GM12874 (cell line): ENCODE data around the gene RNF111.

Source experiments
- TF ChIP-seq, protein P1 (sequence below): IDR thresholded peaks from 2 replicates; pipeline ENCODE4 v1.5.1; 2011; ENCODE audit warnings: low read depth, mild to moderate bottlenecking, control low read depth, low read length, moderate library complexity; ENCODE audit not compliant: insufficient read depth

The RNF111 gene

DNA sequence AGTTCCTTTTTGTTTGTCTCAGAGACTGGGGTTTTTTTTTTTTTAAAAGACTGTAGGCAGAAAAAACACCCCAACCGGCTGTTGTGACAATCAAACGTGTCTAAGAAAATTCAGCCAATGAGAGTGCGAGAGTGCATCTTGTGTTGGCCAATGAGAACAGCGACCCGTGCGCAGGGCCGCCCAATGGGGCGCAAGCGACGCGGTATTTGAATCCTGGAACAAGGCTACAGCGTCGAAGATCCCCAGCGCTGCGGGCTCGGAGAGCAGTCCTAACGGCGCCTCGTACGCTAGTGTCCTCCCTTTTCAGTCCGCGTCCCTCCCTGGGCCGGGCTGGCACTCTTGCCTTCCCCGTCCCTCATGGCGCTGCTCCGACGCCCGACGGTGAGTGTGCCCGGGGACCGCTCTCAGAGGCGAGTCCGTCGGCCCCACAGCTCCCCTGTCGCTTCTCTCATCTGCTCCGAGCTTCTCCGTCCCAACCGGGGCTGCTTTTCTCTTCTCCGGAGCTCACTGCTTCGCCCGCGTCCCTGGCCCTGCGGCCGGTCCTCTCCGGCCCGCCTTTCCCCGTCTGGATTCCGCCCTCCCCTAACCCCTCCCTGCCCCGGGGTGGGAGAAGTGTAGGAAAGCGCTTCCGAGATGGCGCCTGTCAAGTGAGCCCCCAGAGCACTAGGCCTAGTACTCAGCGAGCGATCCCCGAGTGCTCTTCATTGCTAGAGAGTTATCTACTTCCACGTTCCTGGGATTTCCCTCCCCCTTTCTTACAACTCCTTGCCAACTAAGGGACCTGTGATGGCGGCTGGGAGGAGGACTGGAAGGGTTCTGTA, 117.7 kb downstream of the RNF111 start, which contains the start of gene CCNB2:
Gene CCNB2, plus strand, starts transcription at position 235 of the 821 bp plus-strand sequence. Its CDS starts 123 bp downstream, at position 358.
- TF ChIP-seq, protein P1, sequence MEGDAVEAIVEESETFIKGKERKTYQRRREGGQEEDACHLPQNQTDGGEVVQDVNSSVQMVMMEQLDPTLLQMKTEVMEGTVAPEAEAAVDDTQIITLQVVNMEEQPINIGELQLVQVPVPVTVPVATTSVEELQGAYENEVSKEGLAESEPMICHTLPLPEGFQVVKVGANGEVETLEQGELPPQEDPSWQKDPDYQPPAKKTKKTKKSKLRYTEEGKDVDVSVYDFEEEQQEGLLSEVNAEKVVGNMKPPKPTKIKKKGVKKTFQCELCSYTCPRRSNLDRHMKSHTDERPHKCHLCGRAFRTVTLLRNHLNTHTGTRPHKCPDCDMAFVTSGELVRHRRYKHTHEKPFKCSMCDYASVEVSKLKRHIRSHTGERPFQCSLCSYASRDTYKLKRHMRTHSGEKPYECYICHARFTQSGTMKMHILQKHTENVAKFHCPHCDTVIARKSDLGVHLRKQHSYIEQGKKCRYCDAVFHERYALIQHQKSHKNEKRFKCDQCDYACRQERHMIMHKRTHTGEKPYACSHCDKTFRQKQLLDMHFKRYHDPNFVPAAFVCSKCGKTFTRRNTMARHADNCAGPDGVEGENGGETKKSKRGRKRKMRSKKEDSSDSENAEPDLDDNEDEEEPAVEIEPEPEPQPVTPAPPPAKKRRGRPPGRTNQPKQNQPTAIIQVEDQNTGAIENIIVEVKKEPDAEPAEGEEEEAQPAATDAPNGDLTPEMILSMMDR: no peak

DNA sequence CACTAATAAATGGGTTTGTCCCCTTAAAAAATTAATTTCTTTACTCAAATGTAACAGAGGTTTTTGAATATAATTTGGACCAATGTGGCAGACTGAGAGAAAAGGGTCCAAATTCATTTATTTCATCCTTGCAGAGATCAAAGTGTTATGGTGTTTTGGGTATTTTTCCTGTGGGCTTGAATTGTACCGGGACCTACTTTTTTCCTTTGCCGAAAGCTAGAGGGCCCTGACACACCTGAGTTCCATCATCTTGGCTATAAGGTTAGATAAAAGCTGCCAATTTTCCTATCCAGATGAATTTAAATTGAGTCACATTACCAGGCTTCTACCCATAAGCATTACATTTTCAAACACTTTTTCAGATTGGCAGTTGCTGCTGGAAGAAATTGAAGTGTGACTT, 118.4 kb downstream of the RNF111 start:
- TF ChIP-seq, protein P1: no peak

DNA sequence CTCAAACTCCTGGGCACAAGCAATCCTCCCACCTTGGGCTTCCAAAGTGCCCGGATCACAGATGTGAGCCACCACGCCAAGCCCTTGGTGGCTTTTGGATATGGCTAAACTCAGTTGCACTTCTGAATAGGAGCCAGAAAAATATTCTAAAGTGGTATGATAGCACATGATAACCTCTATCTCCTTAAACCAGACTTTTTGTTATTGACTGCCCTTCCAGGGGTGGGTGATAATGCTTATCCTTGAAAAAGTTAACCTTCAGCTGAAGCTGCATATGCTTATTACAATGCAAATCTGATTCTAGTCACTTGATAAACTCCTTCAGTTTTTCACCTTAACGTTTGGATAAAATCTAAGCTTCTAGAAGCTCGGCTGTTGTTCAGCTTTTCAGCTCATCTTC, 123.8 kb downstream of the RNF111 start:
- TF ChIP-seq, protein P1: no peak

DNA sequence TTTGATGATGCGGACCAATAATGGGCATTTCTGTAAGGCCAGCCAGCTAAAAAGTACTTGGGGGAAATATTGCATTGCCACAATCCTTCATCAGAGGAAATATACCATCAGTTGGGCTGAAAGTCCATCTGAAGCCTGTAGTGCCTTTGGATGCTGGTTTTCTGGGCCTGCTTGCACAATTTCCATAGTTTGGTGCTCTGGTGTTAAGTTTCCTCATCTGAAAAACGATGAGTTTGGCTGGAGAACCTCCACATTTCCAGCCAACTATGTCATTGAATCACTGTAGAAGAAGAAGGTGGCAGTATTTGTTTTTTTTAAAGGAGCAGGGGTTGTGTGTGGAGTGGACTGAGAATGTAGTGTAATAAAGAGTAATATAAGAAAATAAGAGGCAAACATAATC, 127.6 kb downstream of the RNF111 start:
- TF ChIP-seq, protein P1: no peak

DNA sequence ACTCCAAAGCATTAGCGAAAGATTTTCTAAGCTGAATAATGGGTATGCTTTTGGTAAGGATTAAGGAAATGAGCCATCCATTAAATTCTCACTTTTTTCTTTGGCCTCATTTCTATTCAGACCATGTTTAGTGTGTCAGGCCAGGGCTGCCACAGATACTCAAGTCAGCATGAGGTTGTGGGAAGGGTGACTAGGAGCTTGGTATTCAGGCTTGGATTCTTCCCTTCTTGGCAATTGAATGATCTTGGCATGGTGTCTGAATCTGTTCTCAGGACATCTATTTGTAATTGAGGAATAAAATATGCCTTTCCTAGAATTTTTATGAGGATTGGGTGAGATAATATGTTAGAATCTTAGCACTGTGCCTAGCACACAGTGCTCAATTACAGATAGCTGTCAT, 128.7 kb downstream of the RNF111 start:
- TF ChIP-seq, protein P1: no peak

- TF ChIP-seq, protein P1: no peak
Measured at GRCh38 chr15:59116771-59117170, 129.3 kb downstream of the RNF111 start.

- TF ChIP-seq, protein P1: no peak
Measured at GRCh38 chr15:59119625-59120024, 132.2 kb downstream of the RNF111 start.
